ENCODE results near the gene CPA2. TPM values are rescaled to one million over a fixed set of nuclear protein-coding genes. Genes with fewer than 3 reads are reported as not detected.
A peak's percentile ranks its signal among the peaks of the same experiment; 100 is the strongest.

The CPA2 gene
- total and polyA plus RNA-seq, 8 donors: 4.1 to 65.8 (median 58.3) TPM; not detected in 1

GRCh38 chr7:130303982-130304381, 37.3 kb downstream of the CPA2 start:
- H3K36me3 ChIP-seq: no peaks in the 10 kb centered on the region
- H3K4me3 ChIP-seq: no peak overlapping the region
- no peak for DNase-seq
- intact Hi-C loops (cut with DNase I; ENCODE audit: low total_unique reads): no loop called here
- H3K27me3 ChIP-seq: no peaks in the 10 kb centered on the region
- no peak overlapping the region for H3K27ac ChIP-seq
- no peaks in the 10 kb centered on the region for H3K4me1 ChIP-seq
- TF ChIP-seq POLR2A (IDR thresholded peaks at IDR 0.05) (no peak), EP300 (IDR thresholded peaks at IDR 0.05) (no peak), CTCF (IDR thresholded peaks at IDR 0.05) (no peak), POLR2AphosphoS5 (IDR thresholded peaks at IDR 0.05) (no peak)
- H3K9me3 ChIP-seq: no peaks in the 10 kb centered on the region
- 45 to 74% (median 62%) methylated on average over 5 of the region's 5 CpGs for WGBS, 5 donors

GRCh38 chr7:130304878-130305277, 38.2 kb downstream of the CPA2 start:
- DNase-seq: no peak
- H3K4me1 ChIP-seq: no peaks in the 10 kb centered on the region
- H3K4me3 ChIP-seq: no peak overlapping the region
- H3K27ac ChIP-seq: no peak overlapping the region
- H3K27me3 ChIP-seq: no peaks in the 10 kb centered on the region
- no peak for TF ChIP-seq CTCF (IDR thresholded peaks at IDR 0.05)
- no peak for TF ChIP-seq EP300 (IDR thresholded peaks at IDR 0.05)
- TF ChIP-seq POLR2AphosphoS5 (IDR thresholded peaks at IDR 0.05): no peak
- no peak for TF ChIP-seq POLR2A (IDR thresholded peaks at IDR 0.05)
- no peaks in the 10 kb centered on the region for H3K36me3 ChIP-seq
- no peaks in the 10 kb centered on the region for H3K9me3 ChIP-seq
- WGBS, 5 donors: 81 to 95% (median 93%) methylated on average over 3 of the region's 3 CpGs
- intact Hi-C loops (cut with DNase I; ENCODE audit: low total_unique reads): no loop called here

GRCh38 chr7:130305433-130306042, 38.9 kb downstream of the CPA2 start:
- intact Hi-C loops (cut with DNase I; ENCODE audit: low total_unique reads): no loop called here
- no peaks in the 10 kb centered on the region for H3K9me3 ChIP-seq
- H3K4me3 ChIP-seq: no peak overlapping the region
- H3K27me3 ChIP-seq: no peaks in the 10 kb centered on the region
- no peaks in the 10 kb centered on the region for H3K4me1 ChIP-seq
- no peak overlapping the region for H3K27ac ChIP-seq
- no peaks in the 10 kb centered on the region for H3K36me3 ChIP-seq
- 78 to 84% (median 81%) methylated on average over 21 of the region's 21 CpGs for WGBS, 5 donors
- peak in 1 of 2 donors; percentile 31 for DNase-seq
- no peak for TF ChIP-seq CTCF (IDR thresholded peaks at IDR 0.05)
- no peak for TF ChIP-seq EP300 (IDR thresholded peaks at IDR 0.05)
- no peak for TF ChIP-seq POLR2A (IDR thresholded peaks at IDR 0.05)
- no peak for TF ChIP-seq POLR2AphosphoS5 (IDR thresholded peaks at IDR 0.05)

- no peaks in the 10 kb centered on the region for H3K27me3 ChIP-seq
- intact Hi-C loops (cut with DNase I; ENCODE audit: low total_unique reads): no loop called here
- no peaks in the 10 kb centered on the region for H3K4me1 ChIP-seq
- 59 to 85% (median 73%) methylated on average over 6 of the region's 6 CpGs for WGBS, 5 donors
- H3K36me3 ChIP-seq: no peaks in the 10 kb centered on the region
- TF ChIP-seq POLR2A (IDR thresholded peaks at IDR 0.05) (no peak), CTCF (IDR thresholded peaks at IDR 0.05) (no peak)
- no peak overlapping the region for H3K4me3 ChIP-seq
- no peaks in the 10 kb centered on the region for H3K9me3 ChIP-seq
- DNase-seq: no peak
- no peak overlapping the region for H3K27ac ChIP-seq
Measured at GRCh38 chr7:130309986-130310385, 43.3 kb downstream of the CPA2 start.
